Transverse colon (tissue), 4 donors: ENCODE results near the gene SSH2. TPM values are rescaled to one million over a fixed set of nuclear protein-coding genes. Genes with fewer than 3 reads are reported as not detected.

Experiments used
- DNase-seq: peaks from one replicate; pipeline ENCODE4 v3.0.0-alpha.2; 2019
- H3K27ac ChIP-seq, 4 donors: fragments of 200-600 bp; sonication (generic); 2 replicates each; pipeline ENCODE4 v1.5.1; 2016 to 2018; ENCODE audit warnings: inconsistent platforms in 4 of 4
- H3K27me3 ChIP-seq: fragments of 200-600 bp; sonication (generic); 2 replicates; pipeline ENCODE4 v1.5.1; 2017; ENCODE audit warnings: inconsistent platforms
- H3K36me3 ChIP-seq, 4 donors: fragments of 200-600 bp; sonication (generic); 2 replicates each; pipeline ENCODE4 v1.5.1; 2017 to 2019; ENCODE audit warnings: inconsistent platforms in 4 of 4
- H3K4me1 ChIP-seq, 4 donors: fragments of 200-600 bp; sonication (generic); 2 replicates each; pipeline ENCODE4 v1.5.1; 2017 to 2020; ENCODE audit warnings: inconsistent platforms in 4 of 4
- H3K4me3 ChIP-seq, 4 donors: fragments of 200-600 bp; sonication (generic); 1 replicate in 1 of 4; 2 replicates in 3 of 4; pipeline versions ENCODE4 v1.5.1 to v1.6.1; 2017 to 2019; ENCODE audit warnings: inconsistent platforms in 4 of 4
- H3K9me3 ChIP-seq, 2 donors: fragments of 200-600 bp; sonication (generic); 2 replicates each; pipeline ENCODE4 v1.5.1; 2017 to 2019; ENCODE audit warnings: inconsistent platforms in 2 of 2
- EP300 ChIP-seq: sonication (generic); formaldehyde crosslinking; IDR thresholded peaks from one replicate; pipeline ENCODE4 v1.6.1; 2017; ENCODE audit warnings: antibody characterized with exemption, low read depth
- POLR2A ChIP-seq: fragments of 450-650 bp; IDR thresholded peaks from one replicate; pipeline ENCODE4 v1.6.1; 2016; ENCODE audit warnings: antibody characterized with exemption, mild to moderate bottlenecking, moderate library complexity
- POLR2AphosphoS5 ChIP-seq, 3 donors: sonication (generic); formaldehyde crosslinking; IDR thresholded peaks; one replicate each; pipeline ENCODE4 v1.6.1; 2016; ENCODE audit warnings: antibody characterized with exemption in 3 of 3
- WGBS, 2 donors: methylation state at CpG; one replicate each; pipeline ENCODE4 v1.1.5; 2018; ENCODE audit warnings: low coverage in 1 of 2; 5-methylcytosine and 5-hydroxymethylcytosine counted together
- in situ Hi-C, 4 donors: fragments of 200-750 bp; cut with MboI; loops; one replicate each; pipeline versions ENCODE4 v1.15.0 to v1.15.1; 2017; ENCODE audit warnings: low sequenced_read_pairs in 3 of 4, low pct_ligation_motif_present in 1 of 4, low pct_unique_long_range_greater_than_20kb in 1 of 4
- intact Hi-C: fragments of 100-400 bp; cut with DNase I; formaldehyde crosslinking; loops from one replicate; pipeline ENCODE4 v1.15.1; 2023; ENCODE audit warnings: low total_unique reads
- total RNA-seq, 4 donors: library from RNA; depleted of rRNA; stranded (reverse); fragments of >200 nt; gene quantifications; one replicate each; pipeline ENCODE4 v1.1.0, GENCODE V29; 2016
- TF ChIP-seq, protein P1 (sequence below), 5 experiments: fragments of 200-600 bp in 3 of 5; fragments of 450-650 bp in 2 of 5; sonication (generic) in 3 of 5; IDR thresholded peaks; 1 replicate in 2 of 5; 2 replicates in 3 of 5; pipeline ENCODE4 v1.5.1; 2016 to 2017; ENCODE audit warnings: antibody characterized with exemption in 5 of 5, inconsistent platforms in 3 of 5, mild to moderate bottlenecking in 2 of 5, moderate library complexity in 1 of 5

The SSH2 gene
- total RNA-seq, 4 donors from 2014 or later, result 15.3 to 99.9 (median 46.0) TPM

DNA sequence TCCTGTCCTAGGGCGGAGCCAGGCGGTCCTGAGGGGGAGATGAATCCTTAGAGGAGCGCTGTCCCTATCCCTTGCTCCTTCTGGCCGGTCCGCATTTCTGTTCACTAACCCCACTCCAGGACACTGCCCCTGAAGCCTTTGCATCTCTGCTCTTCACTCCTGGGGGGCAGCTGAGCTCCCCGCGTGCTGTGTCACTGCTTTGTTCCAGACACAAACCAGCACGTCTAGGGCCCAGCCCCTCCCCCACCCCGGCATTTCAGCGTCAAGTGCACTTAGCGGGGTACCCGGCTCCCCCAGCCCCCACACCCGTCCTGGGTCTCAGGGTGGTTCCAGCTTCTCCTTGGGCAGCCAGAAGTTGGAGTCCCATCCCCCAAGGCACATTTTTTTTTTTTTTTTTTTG, 316.2 kb downstream of the SSH2 start:
- intact Hi-C loops (no loop called here), in situ Hi-C loops (loop anchor here in 1 of 4 donors (25.0 kb wide), 1 partner anchor 323 kb away; the partner anchor contains the start of genes EFCAB5 and SSH2)
- DNase-seq, result no peak
- Histone ChIP-seq H3K9me3 (no peaks in the 10 kb centered on the region), H3K36me3 (no peaks in the 10 kb centered on the region), H3K27ac (no peak overlapping the region), H3K4me3 (peak overlapping the region in 2 of 4 donors; percentile 23 to 39), H3K27me3 (peaks cover 18% of the 10 kb centered on the region), H3K4me1 (peaks cover 41 to 57% (median 54%) of the 10 kb centered on the region in 4 donors)
- TF ChIP-seq, protein P1, sequence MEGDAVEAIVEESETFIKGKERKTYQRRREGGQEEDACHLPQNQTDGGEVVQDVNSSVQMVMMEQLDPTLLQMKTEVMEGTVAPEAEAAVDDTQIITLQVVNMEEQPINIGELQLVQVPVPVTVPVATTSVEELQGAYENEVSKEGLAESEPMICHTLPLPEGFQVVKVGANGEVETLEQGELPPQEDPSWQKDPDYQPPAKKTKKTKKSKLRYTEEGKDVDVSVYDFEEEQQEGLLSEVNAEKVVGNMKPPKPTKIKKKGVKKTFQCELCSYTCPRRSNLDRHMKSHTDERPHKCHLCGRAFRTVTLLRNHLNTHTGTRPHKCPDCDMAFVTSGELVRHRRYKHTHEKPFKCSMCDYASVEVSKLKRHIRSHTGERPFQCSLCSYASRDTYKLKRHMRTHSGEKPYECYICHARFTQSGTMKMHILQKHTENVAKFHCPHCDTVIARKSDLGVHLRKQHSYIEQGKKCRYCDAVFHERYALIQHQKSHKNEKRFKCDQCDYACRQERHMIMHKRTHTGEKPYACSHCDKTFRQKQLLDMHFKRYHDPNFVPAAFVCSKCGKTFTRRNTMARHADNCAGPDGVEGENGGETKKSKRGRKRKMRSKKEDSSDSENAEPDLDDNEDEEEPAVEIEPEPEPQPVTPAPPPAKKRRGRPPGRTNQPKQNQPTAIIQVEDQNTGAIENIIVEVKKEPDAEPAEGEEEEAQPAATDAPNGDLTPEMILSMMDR (IDR thresholded peaks at IDR 0.05), result no peak
- TF ChIP-seq EP300 (no peak), POLR2A (no peak), POLR2AphosphoS5 (IDR thresholded peaks at IDR 0.05) (no peak)
- WGBS, 2 donors, result 30% methylated on average over 13 of the region's 13 CpGs; no CpG with 5 or more reads in 1 of the 2 donors

DNA sequence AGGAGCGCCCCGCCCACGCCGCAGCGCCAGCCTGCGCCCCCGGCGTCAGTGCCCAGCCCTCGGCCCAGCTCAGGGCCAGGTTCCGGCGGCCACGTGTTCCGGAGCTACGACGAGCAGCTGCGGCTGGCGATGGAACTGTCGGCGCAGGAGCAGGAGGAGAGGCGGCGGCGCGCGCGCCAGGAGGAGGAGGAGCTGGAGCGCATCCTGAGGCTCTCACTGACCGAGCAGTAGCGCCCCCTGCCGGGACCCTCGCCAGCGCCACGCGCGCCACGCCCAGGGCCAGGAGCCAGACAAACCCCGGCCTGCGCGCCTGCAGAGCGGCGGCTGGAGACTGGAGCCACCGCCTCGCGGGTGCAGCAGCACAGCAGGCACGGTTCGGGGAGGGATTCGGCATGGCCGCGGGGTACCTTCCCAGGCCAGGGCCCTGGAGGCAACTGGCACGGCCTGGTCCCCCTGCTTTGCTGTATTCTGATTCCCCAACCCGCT, 316.6 kb downstream of the SSH2 start:
- TF ChIP-seq POLR2A, result no peak
- peak in 2 of 3 donors; percentile 18 to 60 for TF ChIP-seq POLR2AphosphoS5 (IDR thresholded peaks at IDR 0.05)
- TF ChIP-seq, protein P1 (IDR thresholded peaks at IDR 0.05), result peak; percentile 65 to 93 (median 87)
- no peak for TF ChIP-seq EP300
- Histone ChIP-seq H3K36me3 (no peaks in the 10 kb centered on the region), H3K9me3 (no peaks in the 10 kb centered on the region), H3K27ac (no peak overlapping the region), H3K4me1 (peaks cover 41 to 55% (median 52%) of the 10 kb centered on the region in 4 donors), H3K27me3 (peaks cover 18% of the 10 kb centered on the region), H3K4me3 (peak overlapping the region in 2 of 4 donors; percentile 23 to 39)
- intact Hi-C loops (no loop called here), in situ Hi-C loops (loop anchor here in 1 of 4 donors (25.0 kb wide), 1 partner anchor 324 kb away; the partner anchor contains the start of genes EFCAB5 and SSH2)
- WGBS, 2 donors, result 8% methylated on average over 50 of the region's 50 CpGs; no CpG with 5 or more reads in 1 of the 2 donors
- DNase-seq, result peak; percentile 95

DNA sequence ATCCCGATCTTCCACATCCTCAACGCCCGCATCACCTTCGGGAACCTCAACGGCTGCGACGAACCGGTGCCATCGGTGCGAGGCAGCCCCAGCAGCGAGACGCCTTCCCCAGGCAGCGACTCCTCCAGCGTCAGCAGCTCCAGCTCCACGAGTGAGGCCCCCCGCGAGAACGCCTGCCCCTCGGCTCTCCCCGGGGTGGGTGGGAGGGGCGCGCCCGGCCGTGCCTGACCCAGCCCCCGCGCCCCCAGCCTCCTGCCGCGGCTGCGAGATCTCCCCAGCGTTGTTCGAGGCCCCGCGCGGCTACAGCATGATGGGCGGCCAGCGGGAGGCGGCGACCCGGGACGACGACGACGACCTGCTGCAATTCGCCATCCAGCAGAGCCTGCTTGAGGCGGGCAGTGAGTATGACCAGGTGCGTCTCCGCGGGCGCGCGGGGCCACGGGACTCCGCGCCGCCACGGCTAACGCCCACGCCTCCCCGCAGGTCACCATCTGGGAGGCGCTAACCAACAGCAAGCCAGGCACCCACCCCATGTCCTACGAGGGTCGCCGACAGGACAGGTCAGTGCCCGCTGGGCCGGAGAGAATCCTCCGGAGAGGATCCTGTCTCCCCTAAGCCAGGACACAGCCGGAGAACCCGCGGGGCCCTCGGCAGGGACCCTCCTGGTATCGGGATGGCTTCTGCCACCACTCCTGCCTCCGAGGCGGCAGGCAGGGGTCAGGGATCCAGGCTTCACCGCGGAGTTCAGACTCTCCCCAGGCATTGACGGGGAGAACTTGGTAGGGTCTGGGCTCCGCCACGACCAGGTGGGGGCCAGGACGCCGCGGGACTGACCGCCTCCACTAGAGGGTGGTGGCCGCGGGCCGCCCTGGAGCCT, 317.4 kb downstream of the SSH2 start:
- Histone ChIP-seq H3K4me1 (peaks cover 36 to 47% (median 45%) of the 10 kb centered on the region in 4 donors), H3K27me3 (peaks cover 18% of the 10 kb centered on the region), H3K9me3 (no peaks in the 10 kb centered on the region), H3K36me3 (no peaks in the 10 kb centered on the region), H3K4me3 (peak overlapping the region in 2 of 4 donors; percentile 23 to 39), H3K27ac (no peak overlapping the region)
- in situ Hi-C loops, result loop anchor here in 1 of 4 donors (25.0 kb wide), 1 partner anchor 325 kb away; the partner anchor contains the start of genes EFCAB5 and SSH2
- no peak for DNase-seq
- intact Hi-C loops, result no loop called here
- 83% methylated on average over 64 of the region's 85 CpGs; no CpG with 5 or more reads in 1 of the 2 donors for WGBS, 2 donors
- no peak for TF ChIP-seq EP300
- no peak for TF ChIP-seq POLR2A

DNA sequence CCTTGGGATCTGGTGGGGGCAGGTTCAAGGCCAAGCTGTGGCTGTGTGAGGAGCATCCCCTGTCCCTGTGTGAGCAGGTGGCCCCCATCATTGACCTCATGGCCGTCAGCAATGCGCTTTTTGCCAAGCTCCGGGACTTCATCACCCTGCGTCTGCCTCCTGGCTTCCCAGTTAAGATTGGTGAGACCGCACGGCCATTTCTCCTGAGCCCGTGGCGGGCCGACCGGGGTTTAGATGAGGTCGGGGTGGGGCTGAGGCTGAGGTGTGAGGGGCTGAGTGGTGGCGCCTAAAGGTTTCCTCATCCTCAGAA, 318.0 kb downstream of the SSH2 start:
- no peak for DNase-seq
- Histone ChIP-seq H3K4me3 (no peak overlapping the region), H3K27ac (no peak overlapping the region), H3K4me1 (peaks cover 30 to 42% (median 39%) of the 10 kb centered on the region in 4 donors), H3K27me3 (peaks cover 18% of the 10 kb centered on the region), H3K9me3 (no peaks in the 10 kb centered on the region), H3K36me3 (no peaks in the 10 kb centered on the region)
- 100% methylated on average over 5 of the region's 12 CpGs; no CpG with 5 or more reads in 1 of the 2 donors for WGBS, 2 donors
- in situ Hi-C loops, result loop anchor here in 1 of 4 donors (25.0 kb wide), 1 partner anchor 325 kb away; the partner anchor contains the start of genes EFCAB5 and SSH2
- intact Hi-C loops, result no loop called here
- TF ChIP-seq, protein P1 (IDR thresholded peaks at IDR 0.05), result no peak
- no peak for TF ChIP-seq POLR2AphosphoS5 (IDR thresholded peaks at IDR 0.05)
- no peak for TF ChIP-seq POLR2A
